Measurements from ENCODE around the gene KRTAP12-2. TPM values are rescaled to one million over a fixed set of nuclear protein-coding genes. Genes with fewer than 3 reads are reported as not detected.

Gene KRTAP12-2
- total RNA-seq, 4 donors from 2014 or later = not detected

DNA sequence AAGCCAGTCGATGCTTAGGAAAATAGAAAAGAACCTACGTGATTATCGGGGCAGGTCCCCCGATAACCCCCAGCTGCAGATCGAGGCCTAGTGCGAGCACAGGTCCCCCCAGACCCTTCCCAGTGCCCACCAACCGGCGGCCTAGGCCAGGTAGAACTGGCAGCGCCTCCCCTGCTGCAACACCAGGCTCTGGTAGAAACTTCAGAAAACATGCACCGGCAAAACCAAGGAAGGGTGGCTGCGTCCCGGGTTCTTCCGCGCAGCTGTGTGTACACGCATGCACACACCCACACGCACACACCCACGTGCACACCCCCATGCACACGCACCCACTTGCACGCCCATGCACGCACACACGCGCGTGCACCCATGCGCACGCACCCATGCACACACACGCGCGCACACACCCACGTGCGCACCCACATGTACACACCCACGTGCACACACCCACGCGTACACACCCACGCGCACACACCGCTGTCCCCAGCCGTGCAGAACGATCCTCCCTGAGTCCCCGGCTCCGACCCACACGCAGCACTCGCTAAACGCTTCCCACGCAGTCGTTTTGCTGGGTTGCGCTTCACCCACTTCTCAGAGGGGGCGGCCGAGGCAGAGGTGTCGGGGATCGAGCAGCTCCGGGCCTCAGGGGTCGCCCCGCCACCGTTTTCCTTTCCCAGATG lies 39.4 kb upstream of the KRTAP12-2 start:
- TF ChIP-seq, protein P1, sequence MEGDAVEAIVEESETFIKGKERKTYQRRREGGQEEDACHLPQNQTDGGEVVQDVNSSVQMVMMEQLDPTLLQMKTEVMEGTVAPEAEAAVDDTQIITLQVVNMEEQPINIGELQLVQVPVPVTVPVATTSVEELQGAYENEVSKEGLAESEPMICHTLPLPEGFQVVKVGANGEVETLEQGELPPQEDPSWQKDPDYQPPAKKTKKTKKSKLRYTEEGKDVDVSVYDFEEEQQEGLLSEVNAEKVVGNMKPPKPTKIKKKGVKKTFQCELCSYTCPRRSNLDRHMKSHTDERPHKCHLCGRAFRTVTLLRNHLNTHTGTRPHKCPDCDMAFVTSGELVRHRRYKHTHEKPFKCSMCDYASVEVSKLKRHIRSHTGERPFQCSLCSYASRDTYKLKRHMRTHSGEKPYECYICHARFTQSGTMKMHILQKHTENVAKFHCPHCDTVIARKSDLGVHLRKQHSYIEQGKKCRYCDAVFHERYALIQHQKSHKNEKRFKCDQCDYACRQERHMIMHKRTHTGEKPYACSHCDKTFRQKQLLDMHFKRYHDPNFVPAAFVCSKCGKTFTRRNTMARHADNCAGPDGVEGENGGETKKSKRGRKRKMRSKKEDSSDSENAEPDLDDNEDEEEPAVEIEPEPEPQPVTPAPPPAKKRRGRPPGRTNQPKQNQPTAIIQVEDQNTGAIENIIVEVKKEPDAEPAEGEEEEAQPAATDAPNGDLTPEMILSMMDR (IDR thresholded peaks at IDR 0.05) = no peak
- no peak for TF ChIP-seq POLR2A (IDR thresholded peaks at IDR 0.05)
- Histone ChIP-seq H3K27ac (no peak overlapping the region), H3K9me3 (peaks cover 0 to 7% (median 5%) of the 10 kb centered on the region in 3 donors), H3K36me3 (no peaks in the 10 kb centered on the region), H3K4me1 (peaks cover 0 to 29% (median 13%) of the 10 kb centered on the region in 3 donors), H3K27me3 (peaks cover 9 to 100% (median 29%) of the 10 kb centered on the region in 4 donors), H3K4me3 (no peak overlapping the region)
- intact Hi-C loops (cut with DNase I) = no loop called here
- 13 to 40% methylated on average over 12 to 33 of the region's 54 CpGs for WGBS, 2 donors
- no peak for DNase-seq

DNA sequence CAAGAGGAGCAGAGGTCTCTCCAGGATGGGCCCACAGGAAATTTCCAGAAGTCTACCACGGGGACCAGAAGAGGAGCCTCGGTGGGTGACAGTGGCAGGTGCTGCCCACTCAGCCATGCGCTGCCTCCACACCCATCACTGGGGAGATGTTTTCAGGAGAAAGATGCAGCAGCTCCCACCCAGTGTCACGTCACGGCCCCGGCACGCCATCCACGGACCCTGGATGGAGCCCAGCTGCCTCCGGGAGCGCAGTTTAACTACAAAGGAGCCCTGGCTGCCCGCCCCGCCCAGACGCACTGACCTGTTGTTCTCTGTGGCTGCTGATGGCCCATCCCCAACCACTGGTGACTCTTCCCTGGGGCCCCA lies 37.9 kb upstream of the KRTAP12-2 start:
- no peak for DNase-seq
- 18 to 50% methylated on average over 2 to 6 of the region's 13 CpGs for WGBS, 2 donors
- Histone ChIP-seq H3K4me3 (no peak overlapping the region), H3K4me1 (peaks cover 0 to 14% (median 7%) of the 10 kb centered on the region in 3 donors), H3K27ac (no peak overlapping the region), H3K9me3 (peaks cover 0 to 7% (median 5%) of the 10 kb centered on the region in 3 donors), H3K27me3 (peaks cover 3 to 100% (median 23%) of the 10 kb centered on the region in 4 donors), H3K36me3 (no peaks in the 10 kb centered on the region)
- TF ChIP-seq, protein P1 (IDR thresholded peaks at IDR 0.05) = no peak
- TF ChIP-seq POLR2A (IDR thresholded peaks at IDR 0.05) = no peak
- intact Hi-C loops (cut with DNase I) = no loop called here

DNA sequence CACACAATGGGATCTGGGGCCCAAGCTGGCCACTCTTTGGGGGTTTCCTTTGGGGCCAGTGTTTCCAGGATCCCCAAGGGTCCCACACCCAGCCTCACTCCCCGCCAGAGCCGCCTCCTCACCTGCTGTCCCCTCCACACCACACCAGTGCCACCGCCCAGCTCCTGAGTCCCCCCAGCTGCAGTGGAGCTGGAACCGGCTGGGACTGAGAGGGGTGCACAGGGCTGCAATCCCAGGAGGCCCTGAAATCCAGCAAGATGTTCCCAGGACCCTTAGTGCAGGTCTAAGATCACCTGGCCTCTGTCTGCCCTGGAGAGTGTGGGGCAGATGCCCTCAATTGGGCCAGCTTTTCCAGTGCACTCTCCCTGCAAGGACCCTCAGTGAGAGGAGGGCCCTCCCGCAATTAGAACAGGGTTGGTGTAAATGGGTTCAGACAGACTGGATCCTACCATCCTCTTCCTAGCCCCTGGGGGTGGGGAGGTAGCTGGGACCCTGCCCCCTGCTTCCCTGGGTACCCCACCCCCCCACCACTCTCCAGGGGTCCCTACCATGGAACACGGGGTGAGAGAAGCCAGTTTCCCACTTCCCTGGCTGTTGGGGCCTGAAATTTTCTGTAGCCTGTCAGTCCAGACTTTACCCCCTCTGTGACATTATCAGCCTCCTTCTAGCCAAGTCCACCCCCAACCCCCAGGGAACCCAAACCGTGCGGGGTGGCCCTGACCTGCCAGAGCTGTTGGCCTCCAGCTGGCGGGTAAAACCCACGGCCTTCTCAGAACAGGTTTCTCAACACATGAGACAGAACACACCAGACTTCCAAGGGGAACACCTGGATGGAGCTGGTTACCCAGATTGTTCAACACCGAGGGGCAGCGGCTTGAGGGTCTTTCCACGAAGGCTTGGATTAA lies 37.3 kb upstream of the KRTAP12-2 start:
- H3K27ac ChIP-seq = no peak overlapping the region
- TF ChIP-seq, protein P1 (IDR thresholded peaks at IDR 0.05) = no peak
- TF ChIP-seq POLR2A (IDR thresholded peaks at IDR 0.05) = no peak
- H3K36me3 ChIP-seq = no peaks in the 10 kb centered on the region
- H3K4me3 ChIP-seq = no peak overlapping the region
- intact Hi-C loops (cut with DNase I) = no loop called here
- H3K9me3 ChIP-seq = peaks cover 0 to 7% (median 5%) of the 10 kb centered on the region in 3 donors
- no peak for DNase-seq
- 41 to 63% methylated on average over 3 to 6 of the region's 13 CpGs for WGBS, 2 donors
- H3K4me1 ChIP-seq = peaks cover 0 to 8% (median under 1%) of the 10 kb centered on the region in 3 donors
- H3K27me3 ChIP-seq = peaks cover 0 to 100% (median 19%) of the 10 kb centered on the region in 4 donors

DNA sequence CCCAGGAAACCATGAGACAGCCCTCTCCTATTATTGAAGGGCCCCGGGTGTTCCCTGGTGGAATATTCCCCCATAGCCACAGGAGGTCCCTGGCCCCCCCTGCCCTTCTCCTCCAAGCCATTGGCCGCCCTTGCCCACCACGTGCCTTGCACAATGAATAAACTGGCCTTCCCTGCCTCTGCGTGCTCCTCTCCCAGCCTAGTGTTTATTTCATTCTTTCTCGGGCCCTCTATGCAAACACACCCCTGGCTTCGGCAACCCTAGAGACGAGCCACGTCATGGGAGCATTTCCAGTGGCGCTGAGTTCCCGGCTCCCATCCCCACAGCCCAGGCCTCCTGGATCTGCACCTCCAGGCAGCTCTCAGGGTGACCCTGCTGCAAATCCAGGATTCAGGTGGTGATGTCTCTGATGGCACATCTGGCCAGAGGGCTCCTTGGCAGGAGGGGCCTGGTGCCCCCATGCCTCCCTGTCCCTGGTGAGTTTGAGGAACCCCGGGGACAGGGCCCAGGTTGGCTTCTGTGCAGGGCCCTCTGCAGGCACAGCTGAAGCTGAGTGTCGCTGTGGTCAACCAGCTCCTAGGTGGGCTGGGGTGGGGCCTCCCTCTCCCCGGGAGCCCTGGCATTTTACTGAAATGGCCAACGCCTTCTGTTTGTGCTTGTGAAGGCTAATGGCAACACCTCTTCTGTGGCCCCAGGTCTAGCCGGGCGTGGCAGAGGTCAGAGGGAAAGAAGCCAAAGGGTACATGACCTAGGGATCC lies 36.4 kb upstream of the KRTAP12-2 start:
- no peak for TF ChIP-seq POLR2A (IDR thresholded peaks at IDR 0.05)
- TF ChIP-seq, protein P1 (IDR thresholded peaks at IDR 0.05) = no peak
- H3K27me3 ChIP-seq = peaks cover 0 to 100% (median 16%) of the 10 kb centered on the region in 4 donors
- H3K9me3 ChIP-seq = peaks cover 0 to 7% (median 5%) of the 10 kb centered on the region in 3 donors
- H3K4me3 ChIP-seq = no peak overlapping the region
- no peak for DNase-seq
- no peaks in the 10 kb centered on the region for H3K36me3 ChIP-seq
- H3K27ac ChIP-seq = no peak overlapping the region
- H3K4me1 ChIP-seq = no peaks in the 10 kb centered on the region
- WGBS, 2 donors = 29 to 52% methylated on average over 8 to 10 of the region's 16 CpGs
- intact Hi-C loops (cut with DNase I) = no loop called here

Data from esophagus squamous epithelium (tissue), 5 donors.